K562 (cell line): Measurements from ENCODE around the gene UBE2G2. TPM values are rescaled to one million over a fixed set of nuclear protein-coding genes. Genes with fewer than 3 reads are reported as not detected.

ENCODE experiments used
- ETS2 ChIP-seq: IDR thresholded peaks from 2 replicates; pipeline ENCODE4 v1.6.1; 2016; ENCODE audit warnings: borderline replicate concordance, missing genetic modification characterization, mild to moderate bottlenecking, moderate library complexity, missing compliant biosample characterization; ENCODE audit not compliant: poor library complexity, severe bottlenecking
- HMGN3 ChIP-seq: IDR thresholded peaks from 2 replicates; pipeline ENCODE4 v1.6.1; 2011; ENCODE audit warnings: borderline replicate concordance, low read depth, mild to moderate bottlenecking, mixed read lengths, low read length; ENCODE audit not compliant: insufficient read length; ENCODE audit errors: extremely low read depth
- KLF1 ChIP-seq: fragments of 450-650 bp; IDR thresholded peaks from 2 replicates; pipeline ENCODE4 v1.6.1; 2016; ENCODE audit warnings: missing genetic modification characterization, missing compliant biosample characterization
- RBM25 ChIP-seq: fragments of 200-400 bp; formaldehyde crosslinking; IDR thresholded peaks from 2 replicates; pipeline ENCODE4 v1.6.1; 2018; ENCODE audit warnings: low read length, low read depth, moderate library complexity; ENCODE audit not compliant: severe bottlenecking
- SRF ChIP-seq, 2 experiments: fragments of 250-450, 450-650 bp in 1 of 2; sonication (Bioruptor Pico) in 1 of 2; sonication (generic) in 1 of 2; formaldehyde crosslinking; IDR thresholded peaks; 2 replicates each; pipeline versions ENCODE4 v1.5.0 to v1.5.1; 2020 to 2022; ENCODE audit warnings: mild to moderate bottlenecking in 1 of 2, missing genetic modification reagents in 1 of 2
- ZSCAN29 ChIP-seq: fragments of 450-650 bp; IDR thresholded peaks from 2 replicates; pipeline ENCODE4 v1.6.1; 2017
- polyA plus RNA-seq, 8 experiments: library from polyadenylated mRNA; depleted of rRNA in 4 of 8; stranded (reverse) in 5 of 8; unstranded in 3 of 8; fragments of >200 nt; fragmentation: Nextera tagmentation in 2 of 8; fragmentation: Illumina TruSeq in 1 of 8; extraction: Ambion mirVana in 2 of 8; extraction: Trizol in 1 of 8; gene quantifications; 2 replicates each; pipeline versions ENCODE4 v1.2.1 to v1.2.3, GENCODE V29; 2011 to 2014; ENCODE audit warnings: inconsistent platforms in 1 of 8, missing spikeins in 1 of 8
- total RNA-seq, 7 experiments: library from RNA; depleted of rRNA in 6 of 7; stranded (reverse); fragments of >200 nt in 6 of 7; fragmentation: Illumina TruSeq in 2 of 7; extraction: Trizol in 2 of 7; gene quantifications; 2 replicates each; pipeline versions ENCODE4 v1.2.1 to v1.2.3, GENCODE V29; 2011 to 2021; ENCODE audit warnings: low replicate concordance in 1 of 7
- TF ChIP-seq, protein P1 (sequence below): fragments of 450-650 bp; IDR thresholded peaks from 2 replicates; pipeline ENCODE4 v1.6.1; 2016; ENCODE audit warnings: mild to moderate bottlenecking, moderate library complexity
- TF ChIP-seq, protein P2 (sequence below), 2 experiments: IDR thresholded peaks; 2 replicates each; pipeline ENCODE4 v1.6.1; 2011; ENCODE audit warnings: borderline replicate concordance in 1 of 2, control low read depth in 1 of 2, low read depth in 1 of 2, low read length in 1 of 2, mild to moderate bottlenecking in 1 of 2, mixed read lengths in 1 of 2, moderate library complexity in 1 of 2; ENCODE audit not compliant: insufficient read depth in 1 of 2, insufficient read length in 1 of 2, poor library complexity in 1 of 2, severe bottlenecking in 1 of 2; ENCODE audit errors: extremely low read depth in 1 of 2
- TF ChIP-seq, protein P3 (sequence below): IDR thresholded peaks from 3 replicates; pipeline ENCODE4 v1.6.1; 2011; ENCODE audit warnings: borderline replicate concordance, mild to moderate bottlenecking, moderate library complexity; ENCODE audit not compliant: insufficient read length; ENCODE audit errors: extremely low read depth

UBE2G2 gene
- total and polyA plus RNA-seq, 9 of the 15 experiments (the other 6 are each of a cell fraction or from before 2014, with no cell fraction given) = 47.5 to 225 (median 140) TPM

DNA sequence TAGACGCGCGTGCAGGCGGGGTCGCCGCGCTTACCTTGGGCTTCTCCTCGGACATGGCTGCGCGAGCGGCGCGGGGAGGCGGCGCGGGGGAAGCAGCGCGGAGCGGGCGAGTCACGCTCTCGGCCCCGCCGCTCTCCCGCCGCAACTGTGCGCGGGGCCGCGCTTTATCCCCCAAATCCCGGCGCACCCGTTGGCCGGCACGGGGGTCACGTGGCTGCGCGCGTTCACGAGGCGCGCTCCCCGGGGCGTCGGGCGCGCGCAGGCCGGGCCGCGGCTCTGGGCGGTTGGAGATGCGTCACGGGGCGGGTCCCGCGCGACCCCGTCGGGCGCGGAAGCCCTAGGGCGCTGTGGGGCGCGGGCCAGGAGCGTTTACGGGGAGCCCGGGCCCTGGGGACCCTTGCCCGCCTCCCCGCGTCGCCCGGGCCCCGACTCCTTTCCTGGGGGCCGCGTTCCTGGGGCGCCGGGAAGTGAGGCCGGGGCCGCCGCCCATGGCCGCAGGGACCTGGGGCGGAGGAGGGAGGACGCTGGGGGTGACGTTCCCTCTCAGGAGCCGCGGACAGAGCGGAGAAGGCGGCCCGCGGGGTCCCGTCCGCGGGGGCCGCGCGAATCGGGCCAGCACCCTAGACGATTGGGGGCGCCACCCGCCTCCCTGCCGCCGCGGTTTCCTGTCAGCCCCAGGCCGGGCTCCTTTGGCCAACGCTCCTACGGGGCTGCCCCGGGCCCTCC is 16.5 kb upstream of the UBE2G2 start, which contains the start of gene SUMO3 (continued):
- TF ChIP-seq, protein P1, sequence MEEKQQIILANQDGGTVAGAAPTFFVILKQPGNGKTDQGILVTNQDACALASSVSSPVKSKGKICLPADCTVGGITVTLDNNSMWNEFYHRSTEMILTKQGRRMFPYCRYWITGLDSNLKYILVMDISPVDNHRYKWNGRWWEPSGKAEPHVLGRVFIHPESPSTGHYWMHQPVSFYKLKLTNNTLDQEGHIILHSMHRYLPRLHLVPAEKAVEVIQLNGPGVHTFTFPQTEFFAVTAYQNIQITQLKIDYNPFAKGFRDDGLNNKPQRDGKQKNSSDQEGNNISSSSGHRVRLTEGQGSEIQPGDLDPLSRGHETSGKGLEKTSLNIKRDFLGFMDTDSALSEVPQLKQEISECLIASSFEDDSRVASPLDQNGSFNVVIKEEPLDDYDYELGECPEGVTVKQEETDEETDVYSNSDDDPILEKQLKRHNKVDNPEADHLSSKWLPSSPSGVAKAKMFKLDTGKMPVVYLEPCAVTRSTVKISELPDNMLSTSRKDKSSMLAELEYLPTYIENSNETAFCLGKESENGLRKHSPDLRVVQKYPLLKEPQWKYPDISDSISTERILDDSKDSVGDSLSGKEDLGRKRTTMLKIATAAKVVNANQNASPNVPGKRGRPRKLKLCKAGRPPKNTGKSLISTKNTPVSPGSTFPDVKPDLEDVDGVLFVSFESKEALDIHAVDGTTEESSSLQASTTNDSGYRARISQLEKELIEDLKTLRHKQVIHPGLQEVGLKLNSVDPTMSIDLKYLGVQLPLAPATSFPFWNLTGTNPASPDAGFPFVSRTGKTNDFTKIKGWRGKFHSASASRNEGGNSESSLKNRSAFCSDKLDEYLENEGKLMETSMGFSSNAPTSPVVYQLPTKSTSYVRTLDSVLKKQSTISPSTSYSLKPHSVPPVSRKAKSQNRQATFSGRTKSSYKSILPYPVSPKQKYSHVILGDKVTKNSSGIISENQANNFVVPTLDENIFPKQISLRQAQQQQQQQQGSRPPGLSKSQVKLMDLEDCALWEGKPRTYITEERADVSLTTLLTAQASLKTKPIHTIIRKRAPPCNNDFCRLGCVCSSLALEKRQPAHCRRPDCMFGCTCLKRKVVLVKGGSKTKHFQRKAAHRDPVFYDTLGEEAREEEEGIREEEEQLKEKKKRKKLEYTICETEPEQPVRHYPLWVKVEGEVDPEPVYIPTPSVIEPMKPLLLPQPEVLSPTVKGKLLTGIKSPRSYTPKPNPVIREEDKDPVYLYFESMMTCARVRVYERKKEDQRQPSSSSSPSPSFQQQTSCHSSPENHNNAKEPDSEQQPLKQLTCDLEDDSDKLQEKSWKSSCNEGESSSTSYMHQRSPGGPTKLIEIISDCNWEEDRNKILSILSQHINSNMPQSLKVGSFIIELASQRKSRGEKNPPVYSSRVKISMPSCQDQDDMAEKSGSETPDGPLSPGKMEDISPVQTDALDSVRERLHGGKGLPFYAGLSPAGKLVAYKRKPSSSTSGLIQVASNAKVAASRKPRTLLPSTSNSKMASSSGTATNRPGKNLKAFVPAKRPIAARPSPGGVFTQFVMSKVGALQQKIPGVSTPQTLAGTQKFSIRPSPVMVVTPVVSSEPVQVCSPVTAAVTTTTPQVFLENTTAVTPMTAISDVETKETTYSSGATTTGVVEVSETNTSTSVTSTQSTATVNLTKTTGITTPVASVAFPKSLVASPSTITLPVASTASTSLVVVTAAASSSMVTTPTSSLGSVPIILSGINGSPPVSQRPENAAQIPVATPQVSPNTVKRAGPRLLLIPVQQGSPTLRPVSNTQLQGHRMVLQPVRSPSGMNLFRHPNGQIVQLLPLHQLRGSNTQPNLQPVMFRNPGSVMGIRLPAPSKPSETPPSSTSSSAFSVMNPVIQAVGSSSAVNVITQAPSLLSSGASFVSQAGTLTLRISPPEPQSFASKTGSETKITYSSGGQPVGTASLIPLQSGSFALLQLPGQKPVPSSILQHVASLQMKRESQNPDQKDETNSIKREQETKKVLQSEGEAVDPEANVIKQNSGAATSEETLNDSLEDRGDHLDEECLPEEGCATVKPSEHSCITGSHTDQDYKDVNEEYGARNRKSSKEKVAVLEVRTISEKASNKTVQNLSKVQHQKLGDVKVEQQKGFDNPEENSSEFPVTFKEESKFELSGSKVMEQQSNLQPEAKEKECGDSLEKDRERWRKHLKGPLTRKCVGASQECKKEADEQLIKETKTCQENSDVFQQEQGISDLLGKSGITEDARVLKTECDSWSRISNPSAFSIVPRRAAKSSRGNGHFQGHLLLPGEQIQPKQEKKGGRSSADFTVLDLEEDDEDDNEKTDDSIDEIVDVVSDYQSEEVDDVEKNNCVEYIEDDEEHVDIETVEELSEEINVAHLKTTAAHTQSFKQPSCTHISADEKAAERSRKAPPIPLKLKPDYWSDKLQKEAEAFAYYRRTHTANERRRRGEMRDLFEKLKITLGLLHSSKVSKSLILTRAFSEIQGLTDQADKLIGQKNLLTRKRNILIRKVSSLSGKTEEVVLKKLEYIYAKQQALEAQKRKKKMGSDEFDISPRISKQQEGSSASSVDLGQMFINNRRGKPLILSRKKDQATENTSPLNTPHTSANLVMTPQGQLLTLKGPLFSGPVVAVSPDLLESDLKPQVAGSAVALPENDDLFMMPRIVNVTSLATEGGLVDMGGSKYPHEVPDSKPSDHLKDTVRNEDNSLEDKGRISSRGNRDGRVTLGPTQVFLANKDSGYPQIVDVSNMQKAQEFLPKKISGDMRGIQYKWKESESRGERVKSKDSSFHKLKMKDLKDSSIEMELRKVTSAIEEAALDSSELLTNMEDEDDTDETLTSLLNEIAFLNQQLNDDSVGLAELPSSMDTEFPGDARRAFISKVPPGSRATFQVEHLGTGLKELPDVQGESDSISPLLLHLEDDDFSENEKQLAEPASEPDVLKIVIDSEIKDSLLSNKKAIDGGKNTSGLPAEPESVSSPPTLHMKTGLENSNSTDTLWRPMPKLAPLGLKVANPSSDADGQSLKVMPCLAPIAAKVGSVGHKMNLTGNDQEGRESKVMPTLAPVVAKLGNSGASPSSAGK = peak; percentile 38
- TF ChIP-seq HMGN3 = peak; percentile 60
- no peak for TF ChIP-seq ZSCAN29
- peak in 1 of 2 experiments; percentile 37; a peak in 1 of 4 replicates for TF ChIP-seq SRF (CRISPR knock-in tag; IDR thresholded peaks at IDR 0.05)
- TF ChIP-seq ETS2 (tag) = peak; percentile 71
- TF ChIP-seq, protein P2, sequence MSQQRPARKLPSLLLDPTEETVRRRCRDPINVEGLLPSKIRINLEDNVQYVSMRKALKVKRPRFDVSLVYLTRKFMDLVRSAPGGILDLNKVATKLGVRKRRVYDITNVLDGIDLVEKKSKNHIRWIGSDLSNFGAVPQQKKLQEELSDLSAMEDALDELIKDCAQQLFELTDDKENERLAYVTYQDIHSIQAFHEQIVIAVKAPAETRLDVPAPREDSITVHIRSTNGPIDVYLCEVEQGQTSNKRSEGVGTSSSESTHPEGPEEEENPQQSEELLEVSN (IDR thresholded peaks at IDR 0.05; ENCODE audit: borderline replicate concordance in 1 of 2, extremely low read depth in 1 of 2, insufficient read depth in 1 of 2, insufficient read length in 1 of 2, low read depth in 1 of 2, low read length in 1 of 2, poor library complexity in 1 of 2, severe bottlenecking in 1 of 2) = peak; percentile 61 to 85
- TF ChIP-seq KLF1 (tag) = peak; percentile 95
- TF ChIP-seq, protein P3, sequence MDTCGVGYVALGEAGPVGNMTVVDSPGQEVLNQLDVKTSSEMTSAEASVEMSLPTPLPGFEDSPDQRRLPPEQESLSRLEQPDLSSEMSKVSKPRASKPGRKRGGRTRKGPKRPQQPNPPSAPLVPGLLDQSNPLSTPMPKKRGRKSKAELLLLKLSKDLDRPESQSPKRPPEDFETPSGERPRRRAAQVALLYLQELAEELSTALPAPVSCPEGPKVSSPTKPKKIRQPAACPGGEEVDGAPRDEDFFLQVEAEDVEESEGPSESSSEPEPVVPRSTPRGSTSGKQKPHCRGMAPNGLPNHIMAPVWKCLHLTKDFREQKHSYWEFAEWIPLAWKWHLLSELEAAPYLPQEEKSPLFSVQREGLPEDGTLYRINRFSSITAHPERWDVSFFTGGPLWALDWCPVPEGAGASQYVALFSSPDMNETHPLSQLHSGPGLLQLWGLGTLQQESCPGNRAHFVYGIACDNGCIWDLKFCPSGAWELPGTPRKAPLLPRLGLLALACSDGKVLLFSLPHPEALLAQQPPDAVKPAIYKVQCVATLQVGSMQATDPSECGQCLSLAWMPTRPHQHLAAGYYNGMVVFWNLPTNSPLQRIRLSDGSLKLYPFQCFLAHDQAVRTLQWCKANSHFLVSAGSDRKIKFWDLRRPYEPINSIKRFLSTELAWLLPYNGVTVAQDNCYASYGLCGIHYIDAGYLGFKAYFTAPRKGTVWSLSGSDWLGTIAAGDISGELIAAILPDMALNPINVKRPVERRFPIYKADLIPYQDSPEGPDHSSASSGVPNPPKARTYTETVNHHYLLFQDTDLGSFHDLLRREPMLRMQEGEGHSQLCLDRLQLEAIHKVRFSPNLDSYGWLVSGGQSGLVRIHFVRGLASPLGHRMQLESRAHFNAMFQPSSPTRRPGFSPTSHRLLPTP = no peak
- peak; percentile 78 for TF ChIP-seq RBM25
